SH-SY5Y (cell line): Measurements from ENCODE around the gene MMP8.

ENCODE experiments used
- GATA2 ChIP-seq: IDR thresholded peaks from 2 replicates; pipeline ENCODE4 v1.6.1; 2011; ENCODE audit warnings: mild to moderate bottlenecking, low read depth, low read length
- GATA3 ChIP-seq: IDR thresholded peaks from 2 replicates; pipeline ENCODE4 v1.6.1; 2011; ENCODE audit warnings: low read depth, mild to moderate bottlenecking, low read length, moderate library complexity

MMP8 gene

DNA sequence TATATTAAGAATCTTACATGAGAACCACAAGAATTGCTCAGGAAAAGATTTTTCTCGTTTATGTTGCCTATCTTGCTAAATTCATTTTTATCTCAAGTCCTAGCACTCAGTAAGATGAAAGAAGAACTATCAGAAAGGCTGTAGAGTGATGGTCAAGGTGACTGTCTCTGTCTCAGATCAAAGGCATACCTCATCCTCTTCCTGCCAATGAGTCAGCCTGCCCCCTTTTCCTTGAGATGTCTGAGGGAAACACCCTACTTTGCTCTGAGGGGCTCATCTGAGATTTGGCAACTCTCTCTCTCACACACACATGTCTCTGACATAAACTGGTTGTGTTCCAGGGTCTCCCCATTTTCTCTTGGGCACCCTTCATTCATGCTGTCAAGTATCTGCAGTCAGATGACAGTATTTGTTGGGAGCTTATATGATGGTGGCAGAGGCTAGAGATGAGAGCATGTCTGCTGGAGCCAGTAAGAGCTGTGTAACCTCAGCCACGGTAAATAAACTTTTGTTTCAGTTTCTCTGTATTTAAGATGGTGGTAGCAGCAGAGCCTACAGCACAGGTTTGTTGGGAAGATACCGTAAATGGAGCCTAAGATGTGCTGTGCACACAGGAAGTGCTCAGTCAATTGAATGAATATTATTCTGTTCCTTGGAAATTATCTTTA is 20.8 kb downstream of the MMP8 start:
- TF ChIP-seq GATA3 (no peak), GATA2 (no peak)

DNA sequence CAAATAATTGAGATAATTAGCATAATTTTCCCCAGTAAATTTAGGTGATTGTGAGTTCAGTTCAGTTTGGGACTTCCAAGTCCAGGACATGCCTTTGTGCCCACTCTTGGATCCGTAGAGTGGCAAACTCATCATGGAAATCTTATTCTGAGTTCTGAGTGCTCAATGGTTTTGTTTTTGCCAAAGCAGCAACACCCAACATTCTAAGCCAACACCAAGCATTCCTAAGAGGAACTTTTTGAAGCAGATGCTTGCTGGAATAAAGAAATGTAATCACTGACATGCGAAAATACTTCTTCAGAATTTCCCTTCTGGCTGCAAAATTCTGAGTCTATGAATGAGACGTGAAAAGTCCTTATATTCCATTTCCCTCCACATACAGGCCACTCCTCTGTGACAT is 29.6 kb downstream of the MMP8 start:
- TF ChIP-seq GATA2 = no peak
- TF ChIP-seq GATA3 = no peak

DNA sequence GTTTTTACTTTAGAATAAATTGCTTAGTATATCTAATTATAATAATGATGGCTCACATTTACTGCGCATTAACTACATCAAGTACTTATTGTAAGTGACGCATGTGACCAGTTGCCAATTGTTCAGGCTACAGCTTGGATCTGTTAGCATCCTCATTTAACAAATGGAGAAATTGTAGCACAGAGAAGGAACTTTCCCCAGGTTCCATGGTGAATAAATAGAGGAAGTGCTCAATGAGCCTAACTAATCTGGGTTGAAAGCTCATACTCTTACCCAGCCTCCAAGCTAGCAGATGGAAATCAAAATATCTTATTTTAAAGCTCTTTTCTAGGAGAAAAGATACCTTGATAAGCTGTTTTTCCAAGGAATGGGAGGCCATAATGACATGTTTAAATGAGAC is 39.0 kb downstream of the MMP8 start:
- TF ChIP-seq GATA2 (no peak), GATA3 (no peak)

DNA sequence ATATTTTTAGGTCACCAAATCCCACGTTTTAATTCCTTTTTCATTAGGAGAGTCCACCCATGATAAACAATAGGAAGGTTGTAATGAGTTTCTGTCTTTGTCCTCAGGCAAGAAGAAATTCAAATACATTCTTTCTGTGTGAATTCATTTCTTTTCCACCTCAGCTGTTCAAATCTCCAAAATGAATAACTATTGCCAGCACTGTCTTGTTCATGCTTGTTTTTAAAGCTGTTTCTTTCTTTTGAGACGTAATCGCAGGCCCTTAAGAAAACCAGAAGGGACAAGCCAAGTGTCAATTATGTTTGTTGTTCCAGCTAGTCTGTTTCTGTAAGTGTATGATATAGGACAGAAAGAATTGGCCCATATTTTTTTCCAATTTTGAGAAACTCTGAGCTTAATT is 39.4 kb downstream of the MMP8 start:
- TF ChIP-seq GATA2 (no peak), GATA3 (no peak)

DNA sequence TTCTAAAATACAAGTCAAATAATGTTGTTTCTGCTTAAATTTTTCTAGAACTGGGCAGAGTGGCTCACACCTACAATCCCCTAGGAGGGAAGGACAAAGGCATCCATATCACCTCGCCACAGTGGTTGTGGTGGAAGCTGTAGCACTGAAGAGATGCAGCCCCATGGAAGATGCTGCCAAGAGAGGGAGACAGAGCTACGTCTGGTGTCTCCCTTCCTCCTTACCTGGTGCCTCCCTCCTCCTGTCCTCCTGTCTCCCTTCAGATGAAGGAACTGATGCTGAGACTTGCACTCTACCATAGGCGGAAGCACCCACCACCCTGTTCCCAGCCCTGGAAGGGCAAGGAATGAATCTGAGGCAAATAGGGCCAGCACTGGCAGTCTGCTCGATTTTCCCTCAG is 41.5 kb downstream of the MMP8 start:
- no peak for TF ChIP-seq GATA2
- TF ChIP-seq GATA3 = no peak

DNA sequence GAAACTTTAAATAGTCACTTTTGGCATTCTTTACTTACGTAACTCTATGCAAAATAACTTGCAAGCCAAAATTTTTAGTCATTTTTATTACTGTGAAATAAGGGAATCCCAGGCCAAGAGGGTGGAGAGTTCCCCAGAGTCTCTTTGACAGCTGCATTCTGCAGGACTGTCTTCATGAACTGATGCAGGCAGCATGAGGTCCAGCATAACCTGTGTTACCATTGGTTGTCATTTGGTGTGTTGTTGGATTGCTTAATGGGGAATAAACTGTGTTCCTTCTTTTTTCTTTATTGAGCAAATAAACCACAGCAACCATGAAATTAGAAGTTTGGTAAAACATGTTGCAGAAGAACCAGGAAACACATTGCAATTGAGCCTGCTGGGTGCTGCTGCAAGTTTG is 43.8 kb downstream of the MMP8 start:
- TF ChIP-seq GATA3 (no peak), GATA2 (no peak)

DNA sequence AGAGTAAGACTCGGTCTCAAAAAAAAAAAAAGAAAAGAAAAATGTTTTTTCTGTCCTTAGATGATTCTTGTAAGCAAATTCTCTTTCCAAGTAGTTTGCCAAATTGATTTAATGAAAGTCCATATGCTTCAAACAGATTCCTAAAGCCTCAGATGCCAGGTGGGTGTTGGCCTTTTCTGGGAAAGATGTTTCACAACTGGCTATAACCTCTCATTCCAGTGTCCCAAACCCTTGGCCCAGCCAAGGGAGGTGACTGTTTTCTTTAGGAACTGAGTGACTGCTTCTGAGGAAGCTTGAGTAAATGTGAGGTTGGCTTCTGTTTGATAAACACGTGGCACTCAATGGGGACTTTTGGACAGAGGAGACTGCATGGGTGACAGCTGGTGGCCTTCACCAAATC is 46.7 kb downstream of the MMP8 start:
- no peak for TF ChIP-seq GATA2
- no peak for TF ChIP-seq GATA3

DNA sequence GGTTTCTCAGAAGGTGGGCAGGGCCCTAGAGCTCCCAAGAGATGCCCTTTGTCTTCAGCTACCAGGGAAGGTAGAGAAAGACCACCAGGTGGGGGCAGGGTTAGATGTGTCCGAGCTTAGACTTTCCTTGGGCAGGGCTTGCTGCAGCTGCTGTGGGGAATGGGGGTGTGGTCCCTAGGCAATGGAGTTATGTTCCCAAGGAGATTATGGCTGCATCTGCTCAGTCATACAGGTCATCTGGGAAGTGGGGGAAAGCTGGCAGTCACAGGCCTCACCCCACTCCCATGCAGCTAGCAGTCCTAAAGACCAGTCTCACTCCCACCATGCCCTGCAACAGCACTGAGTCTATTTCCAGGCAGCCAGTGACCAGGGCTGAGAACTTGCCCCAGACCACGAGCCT is 48.7 kb downstream of the MMP8 start:
- TF ChIP-seq GATA3 (no peak), GATA2 (no peak)

DNA sequence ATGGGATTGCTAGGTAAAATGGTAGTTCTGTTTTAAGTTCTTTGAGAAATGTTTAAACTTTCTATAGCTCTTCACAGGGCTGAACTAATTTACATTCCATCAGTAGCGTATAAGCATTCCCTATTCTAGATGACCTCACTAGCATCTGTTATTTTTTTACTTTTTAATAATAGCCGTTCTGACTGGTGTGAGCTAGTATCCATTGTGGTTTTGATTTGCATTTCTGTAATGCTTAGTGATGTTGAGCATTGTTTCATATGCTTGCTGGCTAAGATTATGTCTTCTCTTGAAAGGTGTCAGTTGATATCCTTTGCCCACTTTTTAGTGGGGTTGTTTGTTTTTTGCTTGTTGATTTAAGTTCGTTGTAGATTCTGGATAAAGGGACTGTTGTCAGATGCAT is 55.1 kb downstream of the MMP8 start:
- TF ChIP-seq GATA2 (no peak), GATA3 (no peak)

DNA sequence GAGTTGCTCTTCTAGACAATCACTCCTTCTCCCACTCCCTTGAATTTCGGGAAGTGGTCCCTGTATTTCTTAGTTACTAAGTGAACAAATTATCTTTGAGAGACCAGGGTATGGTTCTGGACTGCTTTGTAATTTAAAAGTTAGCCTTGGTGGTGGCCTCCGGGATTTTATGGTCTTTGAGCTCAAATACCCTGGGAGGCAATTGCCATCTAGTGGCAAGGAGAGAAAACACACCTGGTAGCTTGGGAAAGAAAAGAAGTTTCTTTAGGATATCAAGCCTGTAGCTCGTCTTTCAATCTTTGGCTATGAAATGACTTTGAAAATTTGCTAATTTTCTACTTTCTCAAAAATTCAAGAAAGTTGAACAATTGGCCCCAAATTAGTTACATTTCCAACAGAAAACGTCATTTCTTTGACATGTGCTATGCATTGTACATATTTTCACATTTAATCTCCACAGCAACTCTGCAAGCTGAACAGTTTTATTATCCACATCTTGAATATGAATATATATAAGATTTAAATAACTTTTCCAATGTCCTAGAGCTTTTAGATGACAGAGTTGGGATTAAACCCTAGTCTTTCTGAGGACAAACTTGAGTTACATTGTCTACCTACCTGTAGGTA is 58.3 kb downstream of the MMP8 start:
- TF ChIP-seq GATA3 = no peak
- no peak for TF ChIP-seq GATA2

DNA sequence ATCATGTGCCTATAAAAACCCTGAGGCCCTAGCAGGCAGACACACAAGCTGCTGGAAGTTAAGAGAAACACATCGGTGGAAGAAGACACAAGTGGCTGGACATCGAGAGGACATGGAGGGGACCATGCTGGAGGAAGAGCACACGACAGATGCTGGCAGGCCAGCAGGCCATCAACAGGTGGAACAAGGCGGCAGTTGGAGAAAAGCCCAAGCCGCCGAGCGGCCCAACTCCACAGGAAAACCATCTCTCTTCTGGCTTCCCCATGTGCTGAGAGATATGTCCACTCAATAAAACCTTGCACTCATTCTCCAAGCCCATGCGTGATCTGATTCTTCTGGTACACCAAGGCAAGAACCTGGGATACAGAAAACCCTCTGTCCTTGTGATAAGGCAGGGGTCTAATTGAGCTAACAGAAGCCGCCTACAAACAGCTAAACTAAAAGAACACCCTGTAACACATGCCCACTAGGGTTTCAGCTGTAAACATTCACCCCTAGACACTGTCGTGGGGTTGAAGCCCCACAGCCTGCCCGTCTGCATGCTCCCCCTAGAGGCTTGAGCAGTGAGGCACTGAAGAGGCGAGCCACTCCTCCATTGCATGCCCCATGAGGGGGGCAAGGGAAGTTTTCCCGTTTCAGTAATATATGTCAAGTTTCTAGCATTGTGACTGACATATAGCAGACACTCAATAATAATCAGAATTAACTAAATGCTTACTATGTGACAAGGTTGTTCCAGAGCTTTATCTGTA is 60.6 kb downstream of the MMP8 start:
- TF ChIP-seq GATA3 (no peak), GATA2 (no peak)

DNA sequence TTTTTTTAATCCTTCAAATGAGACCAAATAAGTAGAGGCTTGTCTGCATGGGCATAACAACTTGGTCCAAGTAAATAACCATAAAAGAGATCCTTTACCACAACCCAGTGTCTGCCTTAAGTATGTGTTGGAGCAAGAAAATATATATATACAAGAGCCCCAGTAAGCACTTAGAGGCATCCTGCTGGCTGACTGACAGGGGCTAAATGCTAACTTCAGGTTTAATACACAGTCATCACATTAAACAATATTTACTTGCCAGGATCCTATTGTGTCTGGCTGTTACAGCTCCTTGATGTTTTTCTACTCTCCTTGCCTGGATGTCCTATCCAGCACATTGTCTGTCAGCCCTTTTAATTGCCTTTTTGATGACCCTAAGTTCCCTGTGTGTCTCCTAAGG is 62.1 kb downstream of the MMP8 start:
- TF ChIP-seq GATA2 = no peak
- TF ChIP-seq GATA3 = no peak
